HCT116 (cell line): Measurements from ENCODE around the gene NDUFB2. TPM values are rescaled to one million over a fixed set of nuclear protein-coding genes. Genes with fewer than 3 reads are reported as not detected.

Source experiments
- ATAC-seq: fragments of 200-7000 bp; cut with Tn5 transposase; 2 replicates; pipeline ENCODE4 v1.9.1; 2020; ENCODE audit warnings: mild to moderate bottlenecking, moderate library complexity
- BruUV-seq: library from RNA; stranded (reverse); fragments of 400-500 nt; replicated peaks from 2 replicates; lab custom pipeline; 2021; lab: Mats Ljungman, UMichigan
- CTCF ChIA-PET: fragments of 300-600 bp; sonication (Branson Sonifier 250); formaldehyde crosslinking; loops from one replicate; lab custom pipeline; 2021; ENCODE audit warnings: antibody characterized with exemption; lab: Charles Lee
- POLR2A ChIA-PET: fragments of 300-600, 350-600 bp; sonication (Branson Sonifier 250); formaldehyde crosslinking; loops from one replicate; lab custom pipeline; 2021; ENCODE audit warnings: antibody characterized with exemption; lab: Charles Lee
- RAD21 ChIA-PET, 2 experiments: fragments of 300-600 bp; sonication (Branson Sonifier 250); formaldehyde crosslinking; loops; one replicate each; lab custom pipeline; 2023; ENCODE audit warnings: low total read pairs in 2 of 2; ENCODE audit not compliant: uncharacterized antibody in 2 of 2, unreplicated experiment in 2 of 2, low non-redundant PET in 1 of 2; lab: Charles Lee
- DNase-seq: peaks from one replicate; pipeline ENCODE4 v3.0.0-alpha.2; 2010; ENCODE audit warnings: low read depth, low spot score
- H2AFZ ChIP-seq: fragments of 200-600 bp; shearing (Covaris generic), sonication (generic); 2 replicates; pipeline ENCODE4 v1.6.1; 2017; ENCODE audit warnings: low read depth, mixed run types, mixed read lengths, antibody characterized with exemption, low read length; ENCODE audit not compliant: poor library complexity, severe bottlenecking
- H3K27ac ChIP-seq: 2 replicates; pipeline ENCODE4 v1.5.1; 2012; ENCODE audit warnings: low read depth, low read length
- H3K27me3 ChIP-seq: fragments of 200-600 bp; sonication (generic); 2 replicates; pipeline ENCODE4 v1.6.1; 2016; ENCODE audit warnings: mixed run types, low read length, mixed read lengths; ENCODE audit not compliant: insufficient read depth
- H3K36me3 ChIP-seq, 2 experiments: fragments of 200-500 bp in 1 of 2; fragments of 200-600 bp in 1 of 2; sonication (Bioruptor generic) in 1 of 2; sonication (generic) in 1 of 2; 2 replicates each; pipeline versions ENCODE4 v1.5.1 to v1.6.1; 2014 to 2016; ENCODE audit warnings: low read length in 2 of 2, inconsistent platforms in 1 of 2, mixed read lengths in 1 of 2, mixed run types in 1 of 2; ENCODE audit not compliant: insufficient read depth in 2 of 2, control insufficient read depth in 1 of 2
- H3K4me1 ChIP-seq, 2 experiments: fragments of 200-600 bp in 1 of 2; sonication (generic) in 1 of 2; 2 replicates each; pipeline versions ENCODE4 v1.5.1 to v1.6.1; 2012 to 2017; ENCODE audit warnings: low read length in 2 of 2, inconsistent platforms in 1 of 2, mild to moderate bottlenecking in 1 of 2, mixed read lengths in 1 of 2, mixed run types in 1 of 2, moderate library complexity in 1 of 2; ENCODE audit not compliant: insufficient read depth in 2 of 2, control insufficient read depth in 1 of 2
- H3K4me2 ChIP-seq: fragments of 200-600 bp; sonication (generic); 2 replicates; pipeline ENCODE4 v1.6.1; 2017; ENCODE audit warnings: mixed run types, low read length, mixed read lengths
- H3K4me3 ChIP-seq, 2 experiments: fragments of 200-600 bp in 1 of 2; sonication (generic) in 1 of 2; replicated peaks in 1 of 2; 2 replicates each; pipeline ENCODE4 v1.5.1; 2011 to 2016; ENCODE audit warnings: low read length in 2 of 2, control low read depth in 1 of 2, low read depth in 1 of 2, mild to moderate bottlenecking in 1 of 2, mixed read lengths in 1 of 2, mixed run types in 1 of 2
- H3K79me2 ChIP-seq: fragments of 200-600 bp; sonication (generic); 2 replicates; pipeline ENCODE4 v1.6.1; 2017; ENCODE audit warnings: mild to moderate bottlenecking, mixed run types, low read length, moderate library complexity, mixed read lengths; ENCODE audit not compliant: insufficient read depth
- H3K9ac ChIP-seq: fragments of 200-600 bp; sonication (generic); 2 replicates; pipeline ENCODE4 v1.6.1; 2016; ENCODE audit warnings: low read length, mixed read lengths
- H3K9me2 ChIP-seq: fragments of 200-600 bp; sonication (generic), shearing (Covaris generic); 2 replicates; pipeline ENCODE4 v1.6.1; 2017; ENCODE audit warnings: mixed run types, mild to moderate bottlenecking, moderate library complexity; ENCODE audit not compliant: insufficient read depth
- H3K9me3 ChIP-seq, 2 experiments: fragments of 200-500 bp in 1 of 2; fragments of 200-600 bp in 1 of 2; sonication (Bioruptor generic) in 1 of 2; sonication (generic) in 1 of 2; 2 replicates each; pipeline ENCODE4 v1.6.1; 2014 to 2017; ENCODE audit warnings: low read length in 2 of 2, mixed read lengths in 2 of 2, inconsistent platforms in 1 of 2, low read depth in 1 of 2, mild to moderate bottlenecking in 1 of 2, mixed run types in 1 of 2, moderate library complexity in 1 of 2; ENCODE audit not compliant: control insufficient read depth in 1 of 2, insufficient read depth in 1 of 2
- H4K20me1 ChIP-seq: fragments of 200-600 bp; sonication (generic), shearing (Covaris generic); 2 replicates; pipeline ENCODE4 v1.6.1; 2017; ENCODE audit warnings: mixed run types, mild to moderate bottlenecking, moderate library complexity; ENCODE audit not compliant: insufficient read depth
- CBX3 ChIP-seq: IDR thresholded peaks from 2 replicates; pipeline ENCODE4 v1.6.1; 2012; ENCODE audit warnings: low read depth
- EGR1 ChIP-seq: IDR thresholded peaks from 2 replicates; pipeline ENCODE4 v1.6.1; 2012; ENCODE audit warnings: low read depth
- EZH2 ChIP-seq: fragments of 200-600 bp; sonication (generic); IDR thresholded peaks from 2 replicates; pipeline ENCODE4 v1.6.1; 2017; ENCODE audit warnings: antibody characterized with exemption, mixed run types
- JUND ChIP-seq: IDR thresholded peaks from 2 replicates; pipeline ENCODE4 v1.6.1; 2012
- POLR2A ChIP-seq: IDR thresholded peaks from 2 replicates; pipeline ENCODE4 v1.7.0; 2011; ENCODE audit warnings: borderline replicate concordance; ENCODE audit not compliant: insufficient read depth, insufficient read length; ENCODE audit errors: extremely low read depth
- POLR2AphosphoS5 ChIP-seq: IDR thresholded peaks from 2 replicates; pipeline ENCODE4 v1.6.1; 2011; ENCODE audit warnings: mild to moderate bottlenecking, low read depth, low read length, moderate library complexity
- RAD21 ChIP-seq: IDR thresholded peaks from 2 replicates; pipeline ENCODE4 v1.6.1; 2012; ENCODE audit warnings: low read depth, mild to moderate bottlenecking
- SRF ChIP-seq: IDR thresholded peaks from 2 replicates; pipeline ENCODE4 v1.6.1; 2012; ENCODE audit warnings: low read depth
- TCF7L2 ChIP-seq: IDR thresholded peaks from 2 replicates; pipeline ENCODE4 v1.7.0; 2011; ENCODE audit warnings: borderline replicate concordance, inconsistent platforms; ENCODE audit not compliant: insufficient read depth, insufficient read length; ENCODE audit errors: extremely low read depth
- ZBTB33 ChIP-seq: IDR thresholded peaks from 2 replicates; pipeline ENCODE4 v1.6.1; 2011; ENCODE audit warnings: mild to moderate bottlenecking, low read length, moderate library complexity; ENCODE audit not compliant: insufficient replicate concordance; ENCODE audit errors: extremely low read depth
- ZNF274 ChIP-seq: fragments of 200-500 bp; sonication (Bioruptor generic); IDR thresholded peaks from 2 replicates; pipeline ENCODE4 v1.6.1; 2014; ENCODE audit warnings: mild to moderate bottlenecking, low read depth, low read length, inconsistent platforms
- intact Hi-C: fragments of 100-400 bp; cut with micrococcal nuclease; formaldehyde crosslinking; loops from 2 replicates; pipeline ENCODE4 v1.10.0; 2022
- total RNA-seq: library from RNA; stranded (reverse); gene quantifications from one replicate; pipeline ENCODE4 v1.2.1, GENCODE V29; 2021; ENCODE audit not compliant: unreplicated experiment
- TF ChIP-seq, protein P1 (sequence below), 3 experiments: fragments of 200-600 bp in 1 of 3; sonication (generic) in 1 of 3; IDR thresholded peaks in 2 of 3; conservative IDR thresholded peaks in 1 of 3; 2 replicates each; pipeline ENCODE4 v1.5.1; 2012 to 2017; ENCODE audit warnings: low read depth in 2 of 3, low read length in 2 of 3, antibody characterized with exemption in 1 of 3, borderline replicate concordance in 1 of 3, control low read depth in 1 of 3, mild to moderate bottlenecking in 1 of 3, mixed read lengths in 1 of 3, mixed run types in 1 of 3, moderate library complexity in 1 of 3; ENCODE audit not compliant: insufficient read depth in 1 of 3
- TF ChIP-seq, protein P2 (sequence below): IDR thresholded peaks from 2 replicates; pipeline ENCODE4 v1.6.1; 2012

Gene NDUFB2
- total RNA-seq, 1 experiment from 2014 or later, result 143 TPM

- ATAC-seq, result no peak
- peaks cover 0 to 15% of the 10 kb centered on the region in 2 experiments; a peak in 2 of 4 replicates for H3K4me1 ChIP-seq
- no peaks in the 10 kb centered on the region for H3K36me3 ChIP-seq
- POLR2A ChIA-PET, result no interaction called here
- TF ChIP-seq ZBTB33 (no peak), POLR2A (no peak), EZH2 (no peak), SRF (no peak), ZNF274 (no peak), CBX3 (no peak), RAD21 (no peak), JUND (no peak), TCF7L2 (no peak), POLR2AphosphoS5 (no peak), EGR1 (no peak)
- TF ChIP-seq, protein P1, sequence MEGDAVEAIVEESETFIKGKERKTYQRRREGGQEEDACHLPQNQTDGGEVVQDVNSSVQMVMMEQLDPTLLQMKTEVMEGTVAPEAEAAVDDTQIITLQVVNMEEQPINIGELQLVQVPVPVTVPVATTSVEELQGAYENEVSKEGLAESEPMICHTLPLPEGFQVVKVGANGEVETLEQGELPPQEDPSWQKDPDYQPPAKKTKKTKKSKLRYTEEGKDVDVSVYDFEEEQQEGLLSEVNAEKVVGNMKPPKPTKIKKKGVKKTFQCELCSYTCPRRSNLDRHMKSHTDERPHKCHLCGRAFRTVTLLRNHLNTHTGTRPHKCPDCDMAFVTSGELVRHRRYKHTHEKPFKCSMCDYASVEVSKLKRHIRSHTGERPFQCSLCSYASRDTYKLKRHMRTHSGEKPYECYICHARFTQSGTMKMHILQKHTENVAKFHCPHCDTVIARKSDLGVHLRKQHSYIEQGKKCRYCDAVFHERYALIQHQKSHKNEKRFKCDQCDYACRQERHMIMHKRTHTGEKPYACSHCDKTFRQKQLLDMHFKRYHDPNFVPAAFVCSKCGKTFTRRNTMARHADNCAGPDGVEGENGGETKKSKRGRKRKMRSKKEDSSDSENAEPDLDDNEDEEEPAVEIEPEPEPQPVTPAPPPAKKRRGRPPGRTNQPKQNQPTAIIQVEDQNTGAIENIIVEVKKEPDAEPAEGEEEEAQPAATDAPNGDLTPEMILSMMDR (IDR thresholded peaks at IDR 0.05 in 2 of 3, conservative IDR thresholded peaks at IDR 0.05 in 1 of 3; ENCODE audit: borderline replicate concordance in 1 of 3, insufficient read depth in 1 of 3, low read depth in 2 of 3, low read length in 2 of 3), result no peak
- TF ChIP-seq, protein P2, sequence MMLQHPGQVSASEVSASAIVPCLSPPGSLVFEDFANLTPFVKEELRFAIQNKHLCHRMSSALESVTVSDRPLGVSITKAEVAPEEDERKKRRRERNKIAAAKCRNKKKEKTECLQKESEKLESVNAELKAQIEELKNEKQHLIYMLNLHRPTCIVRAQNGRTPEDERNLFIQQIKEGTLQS, result no peak
- TF ChIP-seq, all 23 proteins: peak for 0
- H3K79me2 ChIP-seq, result no peaks in the 10 kb centered on the region
- no peak overlapping the region for H3K9ac ChIP-seq
- ChIA-PET RAD21 (interaction anchor here (0.5 to 1.6 kb wide), 3 partner anchors 26 to 137 kb away, joined by 3 to 22 read pairs (median 18); no protein-coding TSS in a partner anchor), CTCF (interaction anchor here (0.6 to 2.4 kb wide), 11 partner anchors 137 to 361 kb away, joined by 3 to 60 read pairs (median 6); partner anchors contain the start of genes MKRN1 and MRPS33)
- no peaks in the 10 kb centered on the region for H3K9me3 ChIP-seq
- intact Hi-C loops, result no loop called here
- H3K4me2 ChIP-seq, result no peak overlapping the region
- H3K4me3 ChIP-seq, result no peak overlapping the region
- DNase-seq, result no peak
- no peaks in the 10 kb centered on the region for H3K9me2 ChIP-seq
- no peak overlapping the region for H3K27ac ChIP-seq
- no peaks in the 10 kb centered on the region for H3K27me3 ChIP-seq
- H4K20me1 ChIP-seq, result no peaks in the 10 kb centered on the region
- BruUV-seq, result no TSS peak
- no peak overlapping the region for H2AFZ ChIP-seq
Measured at GRCh38 chr7:140654109-140654387, 42.5 kb upstream of the NDUFB2 start.
